Body of pancreas (tissue), 4 donors: ENCODE measurements around the gene KCNH8. TPM values are rescaled to one million over a fixed set of nuclear protein-coding genes. Genes with fewer than 3 reads are reported as not detected.

ENCODE experiments used
- ATAC-seq: fragments of 150-250 bp; one replicate; pipeline ENCODE4 v1.9.1; 2016
- DNase-seq, 4 donors: peaks; one replicate each; pipeline ENCODE4 v3.0.0-alpha.2; 2019
- H3K27ac ChIP-seq, 4 donors: fragments of 200-600 bp; sonication (generic); 1 replicate in 3 of 4; 2 replicates in 1 of 4; pipeline versions ENCODE4 v1.5.1 to v1.6.1; 2016 to 2019; ENCODE audit warnings: mild to moderate bottlenecking in 1 of 4, mixed read lengths in 1 of 4, moderate library complexity in 1 of 4
- H3K27me3 ChIP-seq, 2 donors: fragments of 200-600 bp; sonication (generic); one replicate each; pipeline ENCODE4 v1.6.0; 2016; ENCODE audit warnings: mild to moderate bottlenecking in 1 of 2
- H3K36me3 ChIP-seq, 2 donors: fragments of 200-600 bp; sonication (generic); replicated peaks in 1 of 2; 2 replicates each; pipeline ENCODE4 v1.5.1; 2016; ENCODE audit warnings: low read depth in 2 of 2; ENCODE audit not compliant: insufficient read depth in 1 of 2
- H3K4me1 ChIP-seq: fragments of 200-600 bp; sonication (generic); one replicate; pipeline ENCODE4 v1.6.0; 2016
- H3K4me3 ChIP-seq, 2 donors: fragments of 200-600 bp; sonication (generic); 1 replicate in 1 of 2; 2 replicates in 1 of 2; pipeline ENCODE4 v1.5.1; 2016 to 2019
- H3K9me3 ChIP-seq, 3 donors: fragments of 200-600 bp; sonication (generic); 1 replicate in 2 of 3; 2 replicates in 1 of 3; pipeline ENCODE4 v1.5.1; 2016
- POLR2A ChIP-seq, 3 donors: fragments of 450-650 bp; IDR thresholded peaks; one replicate each; pipeline ENCODE4 v1.6.1; 2016; ENCODE audit warnings: antibody characterized with exemption in 3 of 3, mild to moderate bottlenecking in 2 of 3
- WGBS, 2 donors: methylation state at CpG; one replicate each; pipeline ENCODE4 v1.1.5; 2017; 5-methylcytosine and 5-hydroxymethylcytosine counted together
- intact Hi-C: fragments of 100-400 bp; cut with DNase I; formaldehyde crosslinking; loops from one replicate; pipeline ENCODE4 v1.15.1; 2023
- total RNA-seq, 2 donors: library from RNA; depleted of rRNA; stranded (reverse); fragments of >200 nt; gene quantifications; one replicate each; pipeline ENCODE4 v1.1.0, GENCODE V29; 2016
- TF ChIP-seq, protein P1 (sequence below), 7 experiments: fragments of 450-650 bp in 4 of 7; fragments of 200-600 bp in 3 of 7; sonication (generic) in 3 of 7; IDR thresholded peaks; one replicate each; pipeline ENCODE4 v1.5.1; 2016 to 2019; ENCODE audit warnings: antibody characterized with exemption in 7 of 7

Gene KCNH8
- total RNA-seq, 2 donors from 2014 or later, result 2.3 TPM

DNA sequence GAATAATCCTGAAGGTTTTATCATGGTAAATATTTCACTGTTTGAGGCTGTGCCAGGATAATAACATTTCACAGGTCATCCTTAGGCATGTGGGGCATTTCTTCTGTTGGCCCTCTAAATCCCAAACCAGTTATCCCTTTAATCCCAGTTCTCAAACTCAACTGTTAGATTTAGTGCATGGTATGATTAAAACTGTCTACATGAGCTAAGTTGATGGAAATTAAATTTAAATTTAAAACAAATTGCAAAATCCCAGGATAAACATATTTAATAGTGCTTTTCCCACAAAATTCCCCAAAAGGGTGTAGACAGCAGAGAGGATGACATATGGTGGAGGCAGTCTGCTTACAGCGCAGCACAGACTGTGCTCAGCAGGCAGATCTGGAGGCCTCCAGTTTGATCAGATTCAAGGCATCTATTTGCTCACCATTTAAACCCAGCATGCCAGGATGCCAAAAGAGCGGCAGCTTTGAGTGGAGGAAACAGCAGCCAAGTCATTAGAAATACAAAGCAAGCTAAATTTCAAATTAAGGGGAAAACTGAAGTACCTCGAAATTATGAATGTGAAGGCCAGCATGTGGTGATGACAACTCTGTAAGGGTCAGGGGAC is 325.8 kb downstream of the KCNH8 start:
- intact Hi-C loops, result no loop called here
- H3K36me3 ChIP-seq, result no peaks in the 10 kb centered on the region

DNA sequence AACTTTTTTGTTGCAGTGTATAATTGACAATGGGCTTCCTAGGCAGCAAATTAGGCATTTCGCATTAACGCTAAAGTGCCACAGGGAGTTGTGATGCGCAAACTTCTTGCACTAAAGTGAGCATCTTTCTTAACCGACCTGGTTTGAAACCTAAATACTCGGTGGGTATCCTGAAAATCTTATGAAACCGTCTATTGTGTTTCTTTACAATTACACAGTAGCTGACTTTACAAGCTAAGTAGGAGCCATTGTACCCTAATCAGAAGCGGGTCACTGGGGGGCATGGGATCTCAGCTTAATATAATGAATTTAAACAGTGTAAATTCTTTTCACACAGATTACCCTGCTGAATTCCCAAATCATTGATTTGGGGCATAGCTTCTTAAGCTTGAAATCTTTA is 328.0 kb downstream of the KCNH8 start:
- no peaks in the 10 kb centered on the region for H3K4me1 ChIP-seq
- ATAC-seq, result no peak
- H3K4me3 ChIP-seq, result no peak overlapping the region
- no peaks in the 10 kb centered on the region for H3K9me3 ChIP-seq
- H3K36me3 ChIP-seq, result no peaks in the 10 kb centered on the region
- no peak for TF ChIP-seq POLR2A (IDR thresholded peaks at IDR 0.05)
- TF ChIP-seq, protein P1, sequence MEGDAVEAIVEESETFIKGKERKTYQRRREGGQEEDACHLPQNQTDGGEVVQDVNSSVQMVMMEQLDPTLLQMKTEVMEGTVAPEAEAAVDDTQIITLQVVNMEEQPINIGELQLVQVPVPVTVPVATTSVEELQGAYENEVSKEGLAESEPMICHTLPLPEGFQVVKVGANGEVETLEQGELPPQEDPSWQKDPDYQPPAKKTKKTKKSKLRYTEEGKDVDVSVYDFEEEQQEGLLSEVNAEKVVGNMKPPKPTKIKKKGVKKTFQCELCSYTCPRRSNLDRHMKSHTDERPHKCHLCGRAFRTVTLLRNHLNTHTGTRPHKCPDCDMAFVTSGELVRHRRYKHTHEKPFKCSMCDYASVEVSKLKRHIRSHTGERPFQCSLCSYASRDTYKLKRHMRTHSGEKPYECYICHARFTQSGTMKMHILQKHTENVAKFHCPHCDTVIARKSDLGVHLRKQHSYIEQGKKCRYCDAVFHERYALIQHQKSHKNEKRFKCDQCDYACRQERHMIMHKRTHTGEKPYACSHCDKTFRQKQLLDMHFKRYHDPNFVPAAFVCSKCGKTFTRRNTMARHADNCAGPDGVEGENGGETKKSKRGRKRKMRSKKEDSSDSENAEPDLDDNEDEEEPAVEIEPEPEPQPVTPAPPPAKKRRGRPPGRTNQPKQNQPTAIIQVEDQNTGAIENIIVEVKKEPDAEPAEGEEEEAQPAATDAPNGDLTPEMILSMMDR (IDR thresholded peaks at IDR 0.05), result no peak
- no peak overlapping the region for H3K27ac ChIP-seq
- intact Hi-C loops, result no loop called here
- no peak for DNase-seq
- no peaks in the 10 kb centered on the region for H3K27me3 ChIP-seq
- 65 to 76% methylated on average over 7 of the region's 7 CpGs for WGBS, 2 donors

More for the DNA sequence above, 325.8 kb downstream of the KCNH8 start:
- Histone ChIP-seq H3K4me1 (no peaks in the 10 kb centered on the region), H3K9me3 (no peaks in the 10 kb centered on the region), H3K27me3 (no peaks in the 10 kb centered on the region), H3K4me3 (no peak overlapping the region), H3K27ac (no peak overlapping the region)
- DNase-seq, result no peak
- ATAC-seq, result no peak
- WGBS, 2 donors, result 64 to 65% methylated on average over 3 of the region's 3 CpGs
- TF ChIP-seq POLR2A (IDR thresholded peaks at IDR 0.05), result no peak
- TF ChIP-seq, protein P1 (IDR thresholded peaks at IDR 0.05), result no peak

DNA sequence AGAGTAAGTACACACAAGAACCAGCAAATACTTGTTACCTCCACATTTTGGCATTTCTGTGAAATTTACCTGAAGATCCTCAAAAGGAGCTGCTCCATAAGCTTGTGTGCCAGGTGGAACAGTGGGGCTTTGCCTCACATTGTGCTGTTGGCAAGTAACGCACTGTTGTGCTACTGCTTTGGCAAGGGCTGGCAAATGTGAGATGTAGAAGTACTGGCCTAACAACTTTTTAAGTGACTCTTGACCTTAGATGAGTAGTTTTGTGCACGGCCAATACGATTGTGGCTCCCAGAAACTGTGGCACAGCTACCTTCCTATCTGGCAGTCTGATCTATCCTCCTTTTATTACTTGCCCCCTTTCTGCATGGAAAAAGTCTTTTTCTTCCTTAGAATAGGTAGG is 337.0 kb downstream of the KCNH8 start:
- no peak overlapping the region for H3K4me3 ChIP-seq
- intact Hi-C loops, result no loop called here
- WGBS, 2 donors, result 82 to 90% methylated on average over 3 of the region's 3 CpGs
- H3K36me3 ChIP-seq, result no peaks in the 10 kb centered on the region
- H3K27me3 ChIP-seq, result no peaks in the 10 kb centered on the region
- DNase-seq, result no peak
- no peak for ATAC-seq
- TF ChIP-seq POLR2A (IDR thresholded peaks at IDR 0.05), result no peak
- TF ChIP-seq, protein P1 (IDR thresholded peaks at IDR 0.05), result no peak
- H3K27ac ChIP-seq, result no peak overlapping the region
- no peaks in the 10 kb centered on the region for H3K9me3 ChIP-seq
- no peaks in the 10 kb centered on the region for H3K4me1 ChIP-seq

DNA sequence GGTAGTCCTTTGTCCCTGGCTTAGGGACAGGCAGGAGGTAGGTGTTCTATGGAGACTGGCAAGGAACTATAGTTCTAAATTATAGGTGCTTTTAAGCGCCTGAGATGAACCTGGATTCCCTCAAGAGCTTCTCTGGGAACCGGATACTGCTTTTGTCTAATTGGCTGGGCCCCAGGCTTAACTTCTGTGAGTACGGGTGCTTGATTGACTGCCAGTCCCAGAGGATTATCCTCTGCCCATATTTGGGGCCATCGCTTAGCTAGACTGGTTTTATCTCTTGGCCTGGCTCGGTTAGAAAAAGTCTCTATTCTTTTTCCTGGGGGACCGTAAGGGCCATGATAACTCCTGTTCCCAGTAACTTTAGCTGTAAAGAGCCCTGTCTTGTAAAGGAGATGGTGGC is 339.1 kb downstream of the KCNH8 start:
- 82% methylated on average over 6 of the region's 6 CpGs for WGBS, 2 donors

More for the DNA sequence above, 339.1 kb downstream of the KCNH8 start:
- no peaks in the 10 kb centered on the region for H3K9me3 ChIP-seq
- H3K4me1 ChIP-seq, result no peaks in the 10 kb centered on the region
- no peak for DNase-seq
- H3K27ac ChIP-seq, result no peak overlapping the region
- ATAC-seq, result no peak
- TF ChIP-seq, protein P1 (IDR thresholded peaks at IDR 0.05), result no peak
- TF ChIP-seq POLR2A (IDR thresholded peaks at IDR 0.05), result no peak
- no peaks in the 10 kb centered on the region for H3K36me3 ChIP-seq
- H3K4me3 ChIP-seq, result no peak overlapping the region
- intact Hi-C loops, result no loop called here
- H3K27me3 ChIP-seq, result no peaks in the 10 kb centered on the region
